Stimulated activated CD4-positive, alpha-beta T cell treated with anti-CD3 and anti-CD28 coated beads, Interleukin-4, amount 100 ng/mL, for 1 hour (primary cell): Measurements from ENCODE around the gene SNX8.
"Not testable (repeated sequence)": the region's sequence is repeated elsewhere in the genome, so short reads cannot be mapped to it uniquely, and the experiment has no call there.

Source experiments
- DNase-seq: peaks from one replicate; pipeline ENCODE4 v3.0.0-alpha.2; 2020

Gene SNX8, protein sequence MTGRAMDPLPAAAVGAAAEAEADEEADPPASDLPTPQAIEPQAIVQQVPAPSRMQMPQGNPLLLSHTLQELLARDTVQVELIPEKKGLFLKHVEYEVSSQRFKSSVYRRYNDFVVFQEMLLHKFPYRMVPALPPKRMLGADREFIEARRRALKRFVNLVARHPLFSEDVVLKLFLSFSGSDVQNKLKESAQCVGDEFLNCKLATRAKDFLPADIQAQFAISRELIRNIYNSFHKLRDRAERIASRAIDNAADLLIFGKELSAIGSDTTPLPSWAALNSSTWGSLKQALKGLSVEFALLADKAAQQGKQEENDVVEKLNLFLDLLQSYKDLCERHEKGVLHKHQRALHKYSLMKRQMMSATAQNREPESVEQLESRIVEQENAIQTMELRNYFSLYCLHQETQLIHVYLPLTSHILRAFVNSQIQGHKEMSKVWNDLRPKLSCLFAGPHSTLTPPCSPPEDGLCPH

DNA sequence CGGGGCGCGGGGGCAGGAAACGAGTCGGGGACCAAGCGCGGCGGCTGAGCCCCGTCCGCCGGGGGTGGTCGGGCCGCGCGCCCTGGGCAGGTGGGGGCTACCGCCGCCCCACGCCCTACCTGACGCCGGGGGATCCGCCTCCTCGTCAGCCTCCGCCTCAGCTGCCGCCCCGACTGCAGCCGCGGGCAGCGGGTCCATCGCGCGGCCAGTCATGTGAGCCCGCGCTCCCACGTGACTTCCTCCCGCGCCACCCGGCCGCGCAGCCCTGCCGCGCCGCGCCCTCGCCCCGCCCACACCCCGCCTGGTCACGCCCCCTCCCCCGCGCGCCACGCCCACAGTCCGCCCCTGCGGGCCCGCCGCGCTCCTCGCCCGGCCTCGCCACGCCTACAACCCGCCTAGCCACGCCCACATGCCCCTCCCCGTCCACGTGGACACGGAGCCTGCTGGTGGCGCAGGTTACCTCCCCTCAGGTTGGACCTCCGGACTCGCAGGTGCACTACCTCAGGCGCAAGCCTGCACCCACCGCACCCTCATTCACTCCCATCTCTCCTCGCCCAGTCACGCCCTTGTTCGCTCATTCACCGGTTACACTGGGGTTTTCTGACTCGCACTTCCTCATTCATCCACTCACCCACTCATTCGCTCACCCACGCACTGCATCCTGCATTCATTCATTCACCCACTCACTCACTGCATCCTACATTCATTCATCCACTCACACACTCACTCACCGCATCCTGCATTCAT, at the start of gene SNX8:
TSS of gene SNX8 (minus strand) at position 233 of the 747 bp plus-strand sequence. CDS start at position 213, 20 bp downstream.
- peak; percentile 94 for DNase-seq

DNA sequence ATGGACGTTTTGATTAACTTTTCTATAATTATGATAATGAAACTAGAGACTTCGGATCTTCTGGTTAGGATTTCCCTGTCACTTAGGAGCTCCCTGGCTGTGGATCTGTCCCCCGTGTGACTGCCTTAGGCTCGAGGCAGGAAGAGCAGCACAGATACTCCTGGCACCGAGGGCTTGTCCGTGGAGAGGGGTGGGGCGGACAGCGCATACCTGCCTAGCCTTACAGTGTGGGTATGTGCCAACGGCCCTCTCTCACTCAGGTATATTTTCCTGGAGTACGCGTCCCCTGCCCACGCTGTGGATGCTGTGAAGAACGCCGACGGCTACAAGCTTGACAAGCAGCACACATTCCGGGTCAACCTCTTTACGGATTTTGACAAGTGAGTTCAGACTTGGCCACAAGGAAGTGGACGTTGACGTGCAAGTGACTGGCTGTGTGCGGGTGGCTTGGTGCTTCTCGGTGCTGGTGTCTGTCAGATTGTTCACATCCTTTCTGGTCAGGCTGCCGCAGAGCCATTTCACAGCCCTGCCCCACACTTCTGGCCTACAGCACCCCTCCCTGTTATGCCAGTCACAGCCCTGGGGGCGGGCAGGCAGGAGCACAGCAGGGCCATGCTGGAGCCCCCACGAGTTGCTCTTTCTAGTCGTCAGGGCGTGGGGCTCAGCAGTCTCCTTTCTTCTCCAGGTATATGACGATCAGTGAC, 48.3 kb upstream of the SNX8 start:
- no peak for DNase-seq

DNA sequence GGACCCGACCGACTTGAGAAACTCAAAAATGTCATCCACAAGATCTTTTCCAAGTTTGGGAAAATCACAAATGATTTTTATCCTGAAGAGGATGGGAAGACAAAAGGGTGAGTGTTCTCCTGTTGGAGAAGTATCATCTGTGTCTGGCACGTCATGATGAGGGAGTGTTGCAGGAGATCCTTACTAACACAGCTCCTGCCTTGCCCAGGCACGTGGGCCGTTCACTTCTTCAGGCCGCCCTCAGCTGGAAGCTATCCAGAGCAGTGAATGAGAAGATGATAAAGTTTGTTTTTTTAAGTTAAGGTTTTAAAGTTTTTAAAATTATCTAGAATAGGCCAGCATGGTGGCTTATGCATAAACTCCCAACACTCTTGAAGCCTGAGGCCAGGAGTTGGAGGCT, 46.6 kb upstream of the SNX8 start:
- DNase-seq: no peak

DNA sequence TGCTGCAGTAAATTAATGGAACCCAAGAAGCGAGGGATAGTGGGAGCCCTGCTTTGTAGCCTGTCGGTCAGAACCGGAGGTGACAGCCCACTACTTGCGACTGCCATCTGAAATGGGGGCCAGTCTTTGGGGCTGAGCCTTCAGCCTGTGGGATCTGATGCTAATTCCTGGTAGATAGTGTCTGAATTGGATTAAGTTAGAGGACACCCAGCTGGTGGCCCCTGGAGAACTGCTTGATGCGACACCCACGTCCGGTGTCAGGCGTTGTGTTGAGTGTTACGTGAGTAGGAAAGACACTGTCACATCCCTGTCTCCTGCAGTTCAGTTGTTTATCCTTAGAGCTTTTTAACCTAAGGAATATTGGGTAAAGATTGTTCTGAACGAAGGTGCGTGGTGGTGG, 45.4 kb upstream of the SNX8 start:
- DNase-seq: no peak

DNA sequence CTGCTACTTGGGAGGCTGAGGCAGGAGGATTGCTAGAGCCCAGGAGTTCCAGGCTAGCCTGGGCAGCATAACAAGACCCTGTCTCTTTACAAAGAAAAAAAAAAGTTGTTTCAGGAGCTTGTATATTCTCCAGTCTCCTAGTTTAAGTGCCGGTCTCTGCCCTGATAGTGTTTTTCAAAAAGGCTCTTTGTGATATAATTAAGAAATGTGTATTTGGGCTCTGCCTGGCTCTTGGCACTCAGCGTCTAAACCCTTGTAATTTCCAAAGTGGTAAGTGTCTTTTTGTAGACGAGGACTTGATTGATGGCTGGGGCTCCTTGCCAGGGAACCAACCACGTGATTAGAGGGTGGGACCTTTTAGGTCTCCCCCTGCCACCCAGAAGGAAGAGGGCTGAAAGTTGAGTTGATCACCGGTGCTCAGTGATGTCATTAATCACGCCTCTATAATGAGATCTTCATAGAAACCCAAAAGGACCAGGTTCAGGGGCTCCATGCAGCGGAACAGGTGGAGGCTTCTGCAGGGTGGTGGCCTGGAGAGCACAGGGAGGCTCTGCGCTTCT, 44.8 kb upstream of the SNX8 start:
- DNase-seq: no peak

DNA sequence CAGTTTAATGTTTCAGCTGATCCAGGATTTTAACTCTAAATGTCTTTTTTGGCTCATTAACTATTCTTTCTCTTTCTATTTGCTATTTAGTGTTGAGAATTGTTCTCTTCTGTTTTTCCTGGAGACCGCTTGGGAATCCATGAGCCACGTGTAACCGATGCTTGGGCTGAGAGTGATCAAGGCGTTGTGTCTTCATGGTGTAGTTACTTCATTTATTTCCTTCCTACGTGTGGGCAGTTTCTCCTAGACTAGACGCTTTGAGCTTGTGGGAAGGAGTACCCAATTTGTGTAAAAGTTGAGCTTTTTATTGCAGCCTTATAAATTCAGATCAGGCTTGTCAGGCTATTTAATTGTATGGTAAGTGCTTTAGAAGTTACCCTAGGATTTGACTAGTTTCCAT, 43.3 kb upstream of the SNX8 start:
- no peak for DNase-seq

DNA sequence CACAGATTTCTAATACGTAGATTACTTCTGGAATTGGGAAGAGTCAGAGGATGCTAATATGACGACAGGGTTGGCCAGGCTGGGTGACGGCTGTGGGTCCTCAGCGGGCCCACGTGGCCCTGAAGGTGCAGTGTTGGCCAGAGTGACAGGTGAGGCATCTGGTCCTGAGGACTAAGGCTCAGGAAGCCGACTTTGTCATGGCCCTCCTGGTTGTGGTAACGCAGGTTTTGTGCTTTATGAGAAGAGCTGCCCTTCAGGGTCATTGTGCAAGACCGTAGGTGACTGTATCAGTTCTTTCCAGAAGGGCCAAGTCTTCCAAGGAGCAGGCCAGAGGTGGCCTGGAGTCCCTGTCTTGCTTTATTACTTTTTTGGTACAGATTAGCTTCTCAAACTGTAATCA, 42.9 kb upstream of the SNX8 start:
- no peak for DNase-seq

DNA sequence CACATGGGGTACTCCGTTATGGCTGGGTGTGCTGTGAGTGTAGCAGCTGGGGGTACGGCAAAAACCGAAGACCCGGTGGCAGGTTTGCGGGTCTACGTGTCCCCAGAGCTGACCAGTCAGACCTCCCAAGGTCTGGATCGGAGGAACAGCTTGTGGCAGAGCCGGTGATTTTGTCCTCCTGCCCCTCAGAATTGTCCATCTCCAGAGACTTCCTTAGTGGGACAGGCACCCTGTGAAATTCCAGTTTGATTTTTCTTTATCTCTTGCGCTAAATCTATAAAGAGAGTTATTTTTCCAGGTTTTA, 41.4 kb upstream of the SNX8 start:
- no peak for DNase-seq

DNA sequence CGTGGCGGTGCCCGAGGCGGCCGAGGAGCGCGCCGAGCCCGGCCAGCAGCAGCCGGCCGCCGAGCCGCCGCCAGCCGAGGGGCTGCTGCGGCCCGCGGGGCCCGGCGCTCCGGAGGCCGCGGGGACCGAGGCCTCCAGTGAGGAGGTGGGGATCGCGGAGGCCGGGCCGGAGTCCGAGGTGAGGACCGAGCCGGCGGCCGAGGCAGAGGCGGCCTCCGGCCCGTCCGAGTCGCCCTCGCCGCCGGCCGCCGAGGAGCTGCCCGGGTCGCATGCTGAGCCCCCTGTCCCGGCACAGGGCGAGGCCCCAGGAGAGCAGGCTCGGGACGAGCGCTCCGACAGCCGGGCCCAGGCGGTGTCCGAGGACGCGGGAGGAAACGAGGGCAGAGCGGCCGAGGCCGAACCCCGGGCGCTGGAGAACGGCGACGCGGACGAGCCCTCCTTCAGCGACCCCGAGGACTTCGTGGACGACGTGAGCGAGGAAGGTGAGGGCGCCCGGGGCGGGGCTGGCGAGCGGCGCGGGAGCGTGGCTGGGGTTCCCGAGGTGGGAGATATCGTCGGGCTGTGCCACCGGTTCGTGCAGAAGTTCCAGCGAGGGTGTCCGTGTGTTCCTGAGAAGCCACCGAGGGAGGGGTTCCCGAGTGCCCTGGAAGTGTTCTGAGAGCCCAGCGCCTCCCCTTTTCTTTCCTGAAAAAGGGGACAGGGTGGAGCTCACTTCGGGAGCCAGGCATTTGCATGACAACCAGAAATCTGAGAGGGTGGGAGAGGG, 40.9 kb upstream of the SNX8 start:
- peak; percentile 37 for DNase-seq

DNA sequence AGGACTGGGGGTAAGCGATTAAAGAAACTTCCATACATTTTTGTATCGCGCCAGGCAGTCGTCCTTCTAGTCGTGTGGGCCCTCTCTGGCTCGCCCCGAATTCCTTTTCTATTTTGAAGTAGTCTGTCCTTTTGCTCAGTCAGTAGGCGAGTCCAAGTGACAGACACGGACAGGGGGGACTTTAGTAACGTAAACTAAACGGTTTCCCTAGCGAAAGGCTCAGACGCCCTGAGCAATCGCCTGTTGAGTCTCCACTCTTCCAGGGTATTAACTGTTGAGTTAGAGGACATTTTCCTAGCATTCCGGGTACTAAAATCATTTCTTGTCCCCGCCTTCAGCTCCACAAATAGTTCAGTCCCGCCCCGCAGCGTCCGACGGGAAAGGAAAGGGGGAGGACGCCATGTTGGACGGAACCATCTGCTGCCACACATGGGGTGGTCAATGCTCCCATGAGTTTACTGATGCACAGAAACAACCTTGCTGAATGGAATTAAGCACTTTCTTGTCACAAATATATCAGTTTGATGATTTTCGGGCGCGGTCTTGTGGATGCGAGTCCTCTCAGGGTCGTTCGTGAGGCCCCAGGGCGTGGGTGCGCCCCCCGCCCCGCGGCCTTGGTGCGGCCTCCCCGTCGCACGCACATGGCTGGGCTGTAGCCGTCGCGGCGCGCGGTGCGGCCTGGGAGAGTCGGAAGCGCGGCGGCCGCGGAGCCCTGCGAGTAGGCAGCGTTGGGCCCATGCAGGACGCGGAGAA, 40.1 kb upstream of the SNX8 start, which contains the start of gene EIF3B:
TSS of gene EIF3B (plus strand) at position 642 of the 753 bp plus-strand sequence. CDS start at position 737, 95 bp downstream.
- DNase-seq: peak; percentile 85

DNA sequence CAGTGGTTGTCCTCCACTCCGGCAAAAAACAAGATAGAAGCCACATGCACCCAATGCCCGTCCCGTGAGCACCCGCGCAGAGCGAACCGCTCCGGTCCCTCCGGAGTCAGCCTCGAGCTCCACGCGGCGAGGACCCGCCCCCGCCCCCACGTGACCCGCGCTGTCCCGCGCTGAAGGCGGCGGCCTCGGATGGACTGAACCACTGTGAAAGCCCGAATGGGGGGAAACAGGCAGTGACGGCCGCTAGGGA, 39.6 kb upstream of the SNX8 start:
- peak; percentile 90 for DNase-seq

DNA sequence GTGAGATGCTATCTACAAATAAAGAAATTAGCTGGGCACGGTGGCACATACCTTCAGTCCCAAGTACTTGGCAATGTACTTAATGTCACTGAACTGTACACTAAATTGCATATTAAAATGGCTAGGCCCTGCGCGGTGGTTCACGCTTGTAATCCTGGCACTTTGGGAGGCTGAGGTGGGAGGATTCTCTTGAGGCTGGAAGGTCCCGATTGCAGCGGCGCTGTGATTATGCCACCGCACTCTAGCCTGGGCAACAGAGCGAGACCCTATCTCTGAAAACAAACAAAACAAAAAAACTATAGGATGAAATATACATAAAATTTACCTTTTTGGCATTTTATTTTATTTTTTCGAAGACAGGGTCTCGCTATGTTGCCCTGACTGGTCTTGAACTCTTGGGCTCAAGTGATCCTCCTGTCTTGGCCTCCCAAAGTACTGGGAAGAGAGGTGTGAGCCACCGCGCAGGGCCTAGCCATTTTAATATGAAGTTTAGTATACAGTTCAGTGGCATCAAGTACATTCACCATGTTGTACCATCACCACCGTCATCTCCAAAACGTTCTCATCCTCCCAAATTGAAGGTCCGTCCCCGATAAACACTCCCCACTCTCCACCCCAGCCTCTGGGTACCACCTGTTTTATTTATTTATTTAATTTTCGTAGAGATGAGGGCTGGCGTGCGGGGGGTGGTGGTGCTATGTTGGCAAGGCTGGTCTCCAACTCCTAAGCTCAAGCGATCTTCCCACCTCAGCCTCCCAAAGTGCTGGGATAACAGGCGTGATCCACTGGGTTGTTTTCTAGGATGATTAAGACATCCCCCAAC, 39.1 kb upstream of the SNX8 start:
- DNase-seq: no peak

DNA sequence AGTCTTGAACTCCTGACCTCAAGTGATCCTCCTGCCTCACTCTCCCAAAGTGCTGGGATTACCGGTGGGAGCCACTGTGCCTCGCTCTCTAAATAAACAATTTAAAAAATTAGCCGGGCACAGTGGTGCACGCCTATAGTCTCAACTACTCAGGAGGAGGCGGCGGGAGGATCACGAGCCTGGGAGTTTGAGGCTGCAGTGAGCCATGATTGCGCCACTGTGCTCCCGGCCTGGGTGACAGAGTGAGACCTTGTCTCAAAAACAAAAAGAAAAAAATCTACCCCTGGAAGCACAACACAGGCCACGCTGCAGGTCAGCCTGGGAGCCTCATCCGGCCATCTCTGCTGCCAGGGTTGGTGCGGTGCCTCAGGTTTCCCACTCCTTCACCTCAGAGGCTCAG, 36.6 kb upstream of the SNX8 start:
- no peak for DNase-seq

DNA sequence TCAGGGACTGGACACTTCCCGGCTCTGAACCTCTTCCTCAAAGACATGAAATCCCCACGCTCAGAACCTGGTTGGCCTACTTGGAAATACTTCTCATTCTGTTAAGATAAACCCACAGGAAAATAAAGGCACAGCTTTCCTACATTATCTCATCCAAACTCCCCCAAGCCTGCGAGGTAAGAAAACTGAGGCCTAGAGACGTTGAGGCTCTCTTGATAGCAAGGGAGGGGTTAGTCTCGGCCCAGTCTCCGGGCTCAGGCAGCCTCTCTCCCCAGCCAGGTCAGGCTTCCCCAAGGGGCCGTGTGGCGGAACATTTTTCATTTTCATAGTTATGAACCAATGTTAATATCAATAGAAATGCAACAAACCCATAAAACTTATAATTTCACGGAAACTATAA, 35.8 kb upstream of the SNX8 start:
- no peak for DNase-seq

DNA sequence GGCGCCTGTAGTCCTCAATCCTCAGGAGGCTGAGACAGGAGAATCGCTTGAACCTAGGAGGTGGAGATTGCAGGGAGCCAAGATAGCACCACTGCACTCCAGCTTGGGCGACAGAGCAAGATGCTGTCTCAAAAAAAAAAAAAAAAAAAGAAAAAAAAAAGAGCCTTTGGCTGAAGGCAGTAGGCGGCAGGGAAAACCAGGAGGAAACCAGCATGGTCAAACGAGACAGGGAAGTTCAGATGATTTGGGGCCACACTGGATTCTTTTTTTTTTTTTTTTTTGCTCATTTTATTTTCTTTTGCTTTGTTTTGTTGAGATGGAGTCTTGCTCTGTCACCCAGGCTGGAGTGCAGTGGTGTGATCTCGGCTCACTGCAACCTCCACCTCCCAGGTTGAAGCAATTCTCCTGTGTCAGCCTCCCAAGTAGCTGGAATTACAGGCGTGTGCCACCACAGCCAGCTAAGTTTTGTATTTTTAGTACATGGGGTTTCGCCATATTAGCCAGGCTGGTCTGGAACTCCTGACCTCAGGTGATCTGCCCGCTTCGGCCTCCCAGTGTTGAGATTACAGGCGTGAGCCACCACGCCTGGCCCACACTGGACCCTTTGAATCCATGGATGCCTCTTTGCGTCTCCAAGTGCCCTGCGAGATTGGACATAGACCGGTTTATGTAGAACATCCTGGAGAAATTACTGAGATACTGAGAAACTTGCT, 33.3 kb upstream of the SNX8 start:
- not testable (repeated sequence) for DNase-seq

DNA sequence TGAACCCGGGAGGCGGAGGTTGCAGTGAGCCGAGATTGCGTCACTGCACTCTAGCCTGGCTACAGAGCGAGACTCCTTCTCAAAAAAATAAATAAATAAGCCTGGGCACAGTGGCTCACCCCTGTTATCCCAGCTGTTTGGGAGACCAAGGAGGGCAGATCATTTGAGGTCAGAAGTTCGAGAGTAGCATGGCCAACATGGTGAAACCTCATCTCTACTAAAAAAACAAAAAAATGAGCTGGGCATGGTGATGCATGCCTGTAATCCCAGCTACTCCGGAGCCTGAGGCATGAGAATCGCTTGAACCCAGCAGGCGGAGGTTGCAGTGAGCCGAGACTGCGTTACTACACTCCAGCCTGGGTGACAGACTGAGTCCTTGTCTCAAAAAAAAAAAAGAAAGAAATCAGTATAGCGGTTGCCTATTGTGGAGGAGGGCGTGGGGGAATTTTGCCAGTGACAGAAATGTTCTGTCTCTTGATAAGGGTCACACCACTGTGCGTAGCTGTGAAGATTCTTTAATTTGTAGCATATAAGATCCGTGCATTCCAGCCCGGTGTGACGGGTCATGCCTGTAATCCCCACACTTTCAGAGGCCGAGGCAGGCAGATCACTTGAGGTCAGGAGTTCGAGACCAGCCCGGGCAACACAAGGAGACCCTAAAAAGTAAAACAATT, 22.5 kb upstream of the SNX8 start:
- DNase-seq: no peak

DNA sequence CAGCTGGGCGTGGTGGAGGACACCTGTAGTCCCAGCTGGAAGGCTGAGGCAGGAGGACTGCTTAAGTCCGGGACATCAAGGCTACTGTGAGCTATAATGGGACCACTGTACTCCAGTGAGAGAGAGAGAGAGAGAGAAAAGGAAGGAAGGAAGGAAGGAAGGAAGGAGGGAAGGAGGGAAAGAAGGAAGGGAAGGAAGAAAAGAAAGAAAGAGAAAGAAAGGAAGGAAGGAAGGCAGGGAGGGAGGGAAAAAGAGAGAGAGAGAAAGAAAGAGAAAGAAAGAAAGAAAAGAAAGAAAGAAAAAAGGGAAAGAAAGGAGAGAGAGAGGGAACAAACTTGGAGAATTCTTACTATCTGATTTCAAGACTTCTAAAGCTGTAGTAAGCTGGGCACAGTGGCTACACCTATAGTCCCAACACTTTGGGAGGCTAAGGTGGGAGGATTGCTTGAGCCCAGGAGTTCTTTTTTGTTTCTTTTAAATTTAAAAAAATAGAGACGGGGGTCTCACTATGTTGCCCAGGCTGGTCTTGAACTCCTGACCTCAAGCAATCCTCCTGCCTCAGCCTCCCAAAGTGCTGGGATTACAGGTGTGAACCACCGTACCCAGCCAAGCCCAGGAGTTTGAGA, 18.5 kb upstream of the SNX8 start:
- DNase-seq: not testable (repeated sequence)

DNA sequence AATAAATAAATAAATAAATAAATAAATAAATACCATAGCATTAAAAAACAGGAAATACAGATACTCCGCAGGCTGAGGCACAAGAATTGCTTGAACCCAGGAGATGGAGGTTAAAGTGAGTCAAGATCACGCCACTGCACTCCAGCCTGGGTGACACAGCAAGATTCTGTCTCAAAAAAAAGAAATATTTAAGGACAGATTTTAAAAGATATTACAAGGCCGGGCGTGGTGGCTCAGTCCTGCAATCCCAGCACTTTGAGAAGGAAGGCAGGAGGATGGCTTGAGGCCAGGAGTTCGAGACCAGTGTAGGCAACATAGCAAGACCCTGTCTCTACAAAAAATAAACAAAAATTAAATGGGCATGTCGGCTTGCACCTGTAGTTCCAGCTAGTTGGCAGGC, 17.5 kb upstream of the SNX8 start:
- no peak for DNase-seq

DNA sequence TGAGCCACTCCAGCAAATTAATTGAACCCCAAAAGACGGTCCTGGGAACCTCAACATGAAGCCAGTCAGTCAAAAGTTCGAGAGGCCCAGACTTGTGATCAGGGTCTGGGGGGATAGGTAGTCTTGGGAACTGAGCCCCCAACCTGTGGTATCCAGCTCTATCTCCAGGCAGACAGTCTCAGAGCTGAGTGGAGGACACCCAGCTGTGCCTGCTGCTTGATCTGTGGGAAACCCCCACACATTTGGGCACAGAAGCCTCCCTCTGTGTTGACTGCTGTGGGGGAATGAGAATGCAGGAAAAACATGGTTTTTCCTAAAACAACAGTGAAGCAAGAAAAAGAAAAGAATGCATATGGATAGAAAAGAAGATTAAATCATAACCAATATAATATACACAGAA, 16.3 kb upstream of the SNX8 start:
- DNase-seq: no peak
